ENCODE measurements around the gene IL1RAPL2. TPM values are rescaled to one million over a fixed set of nuclear protein-coding genes. Genes with fewer than 3 reads are reported as not detected.

IL1RAPL2 gene
- total and polyA plus RNA-seq, 7 donors: not detected

DNA sequence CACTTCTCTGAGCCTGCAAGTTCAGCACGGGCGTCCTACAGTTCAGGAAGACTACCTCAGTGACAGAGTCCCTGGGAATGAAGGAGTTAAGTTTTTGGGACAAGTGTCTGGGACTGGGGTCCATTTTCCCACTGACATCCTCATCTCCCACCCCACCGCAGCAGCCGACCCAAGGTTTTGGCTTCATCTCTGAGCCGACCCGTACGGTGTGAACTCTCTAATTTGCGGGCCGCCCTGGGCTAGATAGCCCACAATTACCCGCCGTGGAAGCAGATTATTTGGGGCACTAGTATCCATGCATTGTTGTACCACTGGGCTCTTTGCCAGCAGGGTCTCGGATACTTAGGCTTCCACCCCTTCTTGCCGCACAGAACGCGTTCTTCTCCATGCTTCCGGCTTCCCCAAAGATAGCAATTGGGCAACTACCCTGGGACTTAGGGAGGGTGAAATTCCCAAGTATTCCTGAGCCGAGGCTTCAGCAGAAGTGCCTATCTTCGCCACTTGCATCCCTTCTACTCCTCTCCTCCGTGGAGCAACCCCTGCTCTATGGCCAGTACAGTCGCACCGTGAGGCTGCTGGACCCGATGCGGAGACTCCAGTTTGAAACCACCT is 2.4 kb downstream of the IL1RAPL2 start:
- no peaks in the 10 kb centered on the region for H3K4me1 ChIP-seq
- TF ChIP-seq, protein P1, sequence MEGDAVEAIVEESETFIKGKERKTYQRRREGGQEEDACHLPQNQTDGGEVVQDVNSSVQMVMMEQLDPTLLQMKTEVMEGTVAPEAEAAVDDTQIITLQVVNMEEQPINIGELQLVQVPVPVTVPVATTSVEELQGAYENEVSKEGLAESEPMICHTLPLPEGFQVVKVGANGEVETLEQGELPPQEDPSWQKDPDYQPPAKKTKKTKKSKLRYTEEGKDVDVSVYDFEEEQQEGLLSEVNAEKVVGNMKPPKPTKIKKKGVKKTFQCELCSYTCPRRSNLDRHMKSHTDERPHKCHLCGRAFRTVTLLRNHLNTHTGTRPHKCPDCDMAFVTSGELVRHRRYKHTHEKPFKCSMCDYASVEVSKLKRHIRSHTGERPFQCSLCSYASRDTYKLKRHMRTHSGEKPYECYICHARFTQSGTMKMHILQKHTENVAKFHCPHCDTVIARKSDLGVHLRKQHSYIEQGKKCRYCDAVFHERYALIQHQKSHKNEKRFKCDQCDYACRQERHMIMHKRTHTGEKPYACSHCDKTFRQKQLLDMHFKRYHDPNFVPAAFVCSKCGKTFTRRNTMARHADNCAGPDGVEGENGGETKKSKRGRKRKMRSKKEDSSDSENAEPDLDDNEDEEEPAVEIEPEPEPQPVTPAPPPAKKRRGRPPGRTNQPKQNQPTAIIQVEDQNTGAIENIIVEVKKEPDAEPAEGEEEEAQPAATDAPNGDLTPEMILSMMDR (IDR thresholded peaks at IDR 0.05): no peak
- no peaks in the 10 kb centered on the region for H3K36me3 ChIP-seq (ENCODE audit: insufficient read depth in 1 of 2, low read depth in 1 of 2)
- peaks cover 0 to 53% (median 2%) of the 10 kb centered on the region in 3 donors for H3K27me3 ChIP-seq (ENCODE audit: insufficient read depth in 3 of 3, low read length in 2 of 3)
- no peak for DNase-seq
- H3K9me3 ChIP-seq: no peaks in the 10 kb centered on the region
- no peak overlapping the region for H3K27ac ChIP-seq
- intact Hi-C loops (cut with DNase I): no loop called here
- no peak for ATAC-seq
- no peak overlapping the region for H3K4me3 ChIP-seq
- WGBS, 3 donors: 7 to 38% (median 10%) methylated on average over 20 to 23 of the region's 23 CpGs

DNA sequence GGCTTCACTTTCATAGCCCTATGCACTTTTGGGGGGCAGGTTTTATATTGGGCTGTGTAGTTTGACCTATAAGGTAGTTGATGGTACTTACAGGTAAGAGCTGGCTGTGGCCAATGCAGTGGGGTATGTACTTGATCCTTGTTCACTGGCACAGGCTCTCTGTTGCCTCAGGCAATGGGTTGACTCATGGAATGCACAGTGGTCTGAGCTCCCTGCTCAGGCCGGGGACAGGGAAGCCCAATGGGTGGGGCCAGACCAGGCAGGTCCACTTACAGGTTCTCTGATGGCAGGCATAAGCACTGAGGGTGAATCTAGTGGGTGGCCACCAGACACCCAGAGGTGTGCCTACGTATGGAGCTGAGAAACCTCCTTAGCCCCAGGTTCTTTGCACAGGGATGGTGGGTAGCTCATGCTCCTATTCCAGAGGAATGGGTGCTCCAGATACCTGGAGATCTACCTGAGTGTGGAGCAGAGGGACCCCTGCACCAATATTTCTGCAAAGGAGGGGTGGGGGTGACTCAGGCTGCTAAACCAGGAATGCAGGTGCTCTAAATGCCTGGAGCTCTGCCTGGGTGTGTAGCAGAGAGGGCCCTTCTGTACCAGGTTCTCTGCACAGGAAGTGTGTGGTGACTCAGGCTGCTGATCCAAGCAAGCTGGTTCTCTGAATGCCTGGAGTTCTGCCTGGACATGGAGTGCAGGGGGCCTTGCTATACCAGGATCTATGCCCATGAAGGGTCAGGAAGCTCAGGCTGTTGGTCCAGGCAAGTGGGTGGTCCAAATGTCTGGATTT is 52.3 kb downstream of the IL1RAPL2 start:
- no peak for DNase-seq
- intact Hi-C loops (cut with DNase I): no loop called here
- Histone ChIP-seq H3K4me3 (no peak overlapping the region), H3K27ac (no peak overlapping the region), H3K36me3 (ENCODE audit: insufficient read depth in 1 of 2, low read depth in 1 of 2) (no peaks in the 10 kb centered on the region), H3K4me1 (no peaks in the 10 kb centered on the region), H3K9me3 (no peaks in the 10 kb centered on the region), H3K27me3 (ENCODE audit: insufficient read depth in 3 of 3, low read length in 2 of 3) (no peaks in the 10 kb centered on the region)
- ATAC-seq: no peak
- 61 to 84% (median 65%) methylated on average over 2 of the region's 2 CpGs for WGBS, 3 donors
- TF ChIP-seq, protein P1 (IDR thresholded peaks at IDR 0.05): no peak

DNA sequence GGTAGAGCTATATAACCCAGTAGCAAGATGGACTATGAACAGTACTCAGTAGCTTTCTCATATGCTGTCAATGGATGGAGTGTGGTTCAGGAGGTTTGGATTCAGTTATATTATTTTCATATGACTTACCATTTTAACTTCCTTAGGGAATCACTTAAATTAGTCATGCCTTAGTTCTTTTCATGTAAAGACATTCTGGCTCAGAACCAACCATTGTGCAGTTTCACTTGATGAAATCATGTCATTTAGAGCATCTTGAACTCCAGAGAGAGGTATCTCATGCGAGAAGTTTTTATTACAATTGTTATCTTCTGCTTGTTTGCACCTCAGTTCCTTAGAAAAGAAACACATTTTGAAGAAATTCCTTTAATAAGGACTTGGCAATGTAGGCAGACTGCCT is 55.8 kb downstream of the IL1RAPL2 start:
- no peak overlapping the region for H3K27ac ChIP-seq
- TF ChIP-seq, protein P1 (IDR thresholded peaks at IDR 0.05): no peak
- no peaks in the 10 kb centered on the region for H3K27me3 ChIP-seq (ENCODE audit: insufficient read depth in 3 of 3, low read length in 2 of 3)
- WGBS, 3 donors: 69 to 75% (median 72%) methylated on average over 1 of the region's 1 CpG
- H3K9me3 ChIP-seq: no peaks in the 10 kb centered on the region
- H3K4me1 ChIP-seq: no peaks in the 10 kb centered on the region
- ATAC-seq: no peak
- H3K4me3 ChIP-seq: no peak overlapping the region
- intact Hi-C loops (cut with DNase I): no loop called here
- no peaks in the 10 kb centered on the region for H3K36me3 ChIP-seq (ENCODE audit: insufficient read depth in 1 of 2, low read depth in 1 of 2)
- DNase-seq: no peak

DNA sequence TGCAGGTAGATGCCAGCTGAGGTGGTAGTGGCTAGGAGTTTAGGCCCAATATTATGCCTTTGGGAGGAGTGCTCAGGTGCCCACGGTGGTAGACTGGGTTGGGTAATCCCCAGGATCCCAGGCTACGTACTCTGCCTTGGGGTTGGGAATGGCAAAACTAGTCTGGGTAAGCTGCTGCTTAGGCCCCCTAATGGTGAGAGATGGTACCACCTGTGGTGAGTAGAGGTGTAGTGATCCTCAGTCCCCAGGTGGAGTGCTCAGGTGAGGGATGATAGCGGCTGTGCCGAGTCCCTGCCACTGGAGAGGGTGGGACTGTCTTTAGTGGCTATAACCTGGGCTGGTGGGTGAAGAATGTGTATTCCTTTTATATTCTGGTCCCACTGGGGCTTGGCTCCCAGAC is 75.2 kb downstream of the IL1RAPL2 start:
- ATAC-seq: no peak
- TF ChIP-seq, protein P1 (IDR thresholded peaks at IDR 0.05): no peak
- WGBS, 3 donors: 88 to 100% (median 93%) methylated on average over 4 of the region's 4 CpGs

More for the DNA sequence above, 75.2 kb downstream of the IL1RAPL2 start:
- Histone ChIP-seq H3K9me3 (no peaks in the 10 kb centered on the region), H3K4me1 (no peaks in the 10 kb centered on the region), H3K27ac (no peak overlapping the region), H3K36me3 (ENCODE audit: insufficient read depth in 1 of 2, low read depth in 1 of 2) (no peaks in the 10 kb centered on the region), H3K27me3 (ENCODE audit: insufficient read depth in 3 of 3, low read length in 2 of 3) (no peaks in the 10 kb centered on the region), H3K4me3 (no peak overlapping the region)
- intact Hi-C loops (cut with DNase I): no loop called here
- no peak for DNase-seq

All from psoas muscle (tissue), 8 donors.